Stimulated activated naive B cell treated with anti-CD40 and anti-IgM and Interleukin-4, amounts not matched to agents 10 μg/mL and 1 μg/mL and 100 μg/mL, for 72 hours (primary cell): ENCODE results near the gene GABRG3.
A peak's percentile ranks its signal among the peaks of the same experiment; 100 is the strongest.

Experiments
- ATAC-seq, 2 donors: fragments of 150-1000 bp; cut with Tn5 transposase; replicated peaks; 2 replicates each; pipeline ENCODE4 v1.10.0; 2021; ENCODE audit warnings: moderate library complexity in 1 of 2
- DNase-seq: peaks from one replicate; pipeline ENCODE4 v3.0.0; 2021
- H3K27ac Mint-ChIP-seq: one replicate; pipeline ENCODE4 v1.8.0; 2022; ENCODE audit warnings: mild to moderate bottlenecking, mixed read lengths
- H3K27me3 Mint-ChIP-seq, 2 donors: one replicate each; pipeline ENCODE4 v1.8.0; 2022; ENCODE audit warnings: mixed read lengths in 2 of 2
- H3K36me3 Mint-ChIP-seq, 2 donors: one replicate each; pipeline ENCODE4 v1.8.0; 2022; ENCODE audit warnings: mixed read lengths in 2 of 2, mild to moderate bottlenecking in 1 of 2
- H3K4me1 Mint-ChIP-seq, 2 donors: one replicate each; pipeline ENCODE4 v1.8.0; 2022; ENCODE audit warnings: mixed read lengths in 2 of 2, mild to moderate bottlenecking in 1 of 2
- H3K4me3 Mint-ChIP-seq, 2 donors: one replicate each; pipeline ENCODE4 v1.8.0; 2022; ENCODE audit warnings: mild to moderate bottlenecking in 2 of 2, mixed read lengths in 2 of 2, moderate library complexity in 1 of 2
- H3K9me3 Mint-ChIP-seq, 2 donors: one replicate each; pipeline ENCODE4 v1.8.0; 2022; ENCODE audit warnings: mixed read lengths in 2 of 2, mild to moderate bottlenecking in 1 of 2

GABRG3 gene

GRCh38 chr15:27223179-27223578, 252.2 kb downstream of the GABRG3 start:
- Mint-ChIP-seq H3K27ac (no peak overlapping the region), H3K27me3 (no peaks in the 10 kb centered on the region), H3K9me3 (no peaks in the 10 kb centered on the region), H3K36me3 (no peaks in the 10 kb centered on the region), H3K4me3 (no peak overlapping the region), H3K4me1 (no peaks in the 10 kb centered on the region)
- ATAC-seq (no peak), DNase-seq (no peak)

GRCh38 chr15:27231811-27232210, 260.8 kb downstream of the GABRG3 start:
- DNase-seq (no peak), ATAC-seq (no peak)
- H3K36me3 Mint-ChIP-seq, result no peaks in the 10 kb centered on the region
- no peak overlapping the region for H3K27ac Mint-ChIP-seq
- no peaks in the 10 kb centered on the region for H3K4me1 Mint-ChIP-seq
- no peaks in the 10 kb centered on the region for H3K27me3 Mint-ChIP-seq
- H3K4me3 Mint-ChIP-seq, result no peak overlapping the region
- H3K9me3 Mint-ChIP-seq, result peaks cover 0 to 4% of the 10 kb centered on the region in 2 donors

GRCh38 chr15:27232876-27233275, 261.9 kb downstream of the GABRG3 start:
- H3K4me3 Mint-ChIP-seq, result no peak overlapping the region
- H3K36me3 Mint-ChIP-seq, result no peaks in the 10 kb centered on the region
- H3K27me3 Mint-ChIP-seq, result no peaks in the 10 kb centered on the region
- no peak for DNase-seq
- no peaks in the 10 kb centered on the region for H3K4me1 Mint-ChIP-seq
- peaks cover 3 to 4% of the 10 kb centered on the region in 2 donors for H3K9me3 Mint-ChIP-seq
- no peak overlapping the region for H3K27ac Mint-ChIP-seq
- ATAC-seq, result no peak

- DNase-seq, result no peak
- Mint-ChIP-seq H3K27ac (no peak overlapping the region), H3K4me3 (no peak overlapping the region), H3K27me3 (no peaks in the 10 kb centered on the region), H3K36me3 (no peaks in the 10 kb centered on the region), H3K9me3 (peaks cover 1 to 7% of the 10 kb centered on the region in 2 donors), H3K4me1 (no peaks in the 10 kb centered on the region)
- ATAC-seq, result no peak
Measured at GRCh38 chr15:27234593-27234992, 263.6 kb downstream of the GABRG3 start.

GRCh38 chr15:27235161-27235560, 264.2 kb downstream of the GABRG3 start:
- ATAC-seq, result no peak

GRCh38 chr15:27235681-27236080, 264.7 kb downstream of the GABRG3 start:
- H3K27ac Mint-ChIP-seq, result no peak overlapping the region
- DNase-seq (no peak), ATAC-seq (no peak)
- no peak overlapping the region for H3K4me3 Mint-ChIP-seq
- no peaks in the 10 kb centered on the region for H3K36me3 Mint-ChIP-seq
- peaks cover 1 to 7% of the 10 kb centered on the region in 2 donors for H3K9me3 Mint-ChIP-seq
- no peaks in the 10 kb centered on the region for H3K27me3 Mint-ChIP-seq
- no peaks in the 10 kb centered on the region for H3K4me1 Mint-ChIP-seq

More at GRCh38 chr15:27235161-27235560, 264.2 kb downstream of the GABRG3 start:
- H3K4me3 Mint-ChIP-seq, result no peak overlapping the region
- H3K36me3 Mint-ChIP-seq, result no peaks in the 10 kb centered on the region
- no peaks in the 10 kb centered on the region for H3K27me3 Mint-ChIP-seq
- no peak overlapping the region for H3K27ac Mint-ChIP-seq
- peaks cover 1 to 7% of the 10 kb centered on the region in 2 donors for H3K9me3 Mint-ChIP-seq
- DNase-seq, result no peak
- no peaks in the 10 kb centered on the region for H3K4me1 Mint-ChIP-seq

GRCh38 chr15:27237319-27237939, 266.4 kb downstream of the GABRG3 start:
- ATAC-seq (no peak), DNase-seq (no peak)
- H3K9me3 Mint-ChIP-seq, result peaks cover 0 to 7% of the 10 kb centered on the region in 2 donors
- H3K4me3 Mint-ChIP-seq, result no peak overlapping the region
- H3K36me3 Mint-ChIP-seq, result no peaks in the 10 kb centered on the region
- no peak overlapping the region for H3K27ac Mint-ChIP-seq
- H3K4me1 Mint-ChIP-seq, result no peaks in the 10 kb centered on the region
- H3K27me3 Mint-ChIP-seq, result no peaks in the 10 kb centered on the region

GRCh38 chr15:27238209-27238608, 267.2 kb downstream of the GABRG3 start:
- Mint-ChIP-seq H3K4me3 (no peak overlapping the region), H3K9me3 (peaks cover 2 to 7% of the 10 kb centered on the region in 2 donors), H3K4me1 (peaks cover 0 to under 1% of the 10 kb centered on the region in 2 donors), H3K27me3 (no peaks in the 10 kb centered on the region), H3K27ac (no peak overlapping the region), H3K36me3 (no peaks in the 10 kb centered on the region)
- DNase-seq (no peak), ATAC-seq (no peak)

GRCh38 chr15:27238707-27239423, 267.9 kb downstream of the GABRG3 start:
- H3K36me3 Mint-ChIP-seq, result no peaks in the 10 kb centered on the region
- no peak for ATAC-seq
- peaks cover 0 to 2% of the 10 kb centered on the region in 2 donors for H3K4me1 Mint-ChIP-seq
- H3K27me3 Mint-ChIP-seq, result no peaks in the 10 kb centered on the region
- no peak overlapping the region for H3K27ac Mint-ChIP-seq
- peaks cover 3 to 8% of the 10 kb centered on the region in 2 donors for H3K9me3 Mint-ChIP-seq
- no peak overlapping the region for H3K4me3 Mint-ChIP-seq
- DNase-seq, result no peak

GRCh38 chr15:27241943-27242342, 271.0 kb downstream of the GABRG3 start:
- ATAC-seq (no peak), DNase-seq (no peak)
- Mint-ChIP-seq H3K27me3 (no peaks in the 10 kb centered on the region), H3K4me1 (peaks cover 0 to 2% of the 10 kb centered on the region in 2 donors), H3K27ac (no peak overlapping the region), H3K36me3 (no peaks in the 10 kb centered on the region), H3K4me3 (no peak overlapping the region), H3K9me3 (peaks cover 7 to 11% of the 10 kb centered on the region in 2 donors)

GRCh38 chr15:27244047-27244446, 273.1 kb downstream of the GABRG3 start:
- H3K36me3 Mint-ChIP-seq, result no peaks in the 10 kb centered on the region
- H3K4me1 Mint-ChIP-seq, result peaks cover 0 to 2% of the 10 kb centered on the region in 2 donors
- H3K4me3 Mint-ChIP-seq, result no peak overlapping the region
- no peak overlapping the region for H3K27ac Mint-ChIP-seq
- ATAC-seq (peak; percentile 52 to 59), DNase-seq (no peak)
- peaks cover 9 to 10% of the 10 kb centered on the region in 2 donors for H3K9me3 Mint-ChIP-seq
- H3K27me3 Mint-ChIP-seq, result no peaks in the 10 kb centered on the region

- no peak overlapping the region for H3K4me3 Mint-ChIP-seq
- no peak for ATAC-seq
- DNase-seq, result no peak
- H3K36me3 Mint-ChIP-seq, result no peaks in the 10 kb centered on the region
- no peak overlapping the region for H3K27ac Mint-ChIP-seq
- peaks cover 0 to under 1% of the 10 kb centered on the region in 2 donors for H3K4me1 Mint-ChIP-seq
- no peaks in the 10 kb centered on the region for H3K27me3 Mint-ChIP-seq
- H3K9me3 Mint-ChIP-seq, result peaks cover 7 to 10% of the 10 kb centered on the region in 2 donors
Measured at GRCh38 chr15:27248251-27248650, 277.3 kb downstream of the GABRG3 start.

- no peak for ATAC-seq
- no peak overlapping the region for H3K4me3 Mint-ChIP-seq
- peaks cover 5 to 6% of the 10 kb centered on the region in 2 donors for H3K9me3 Mint-ChIP-seq
- no peak overlapping the region for H3K27ac Mint-ChIP-seq
- no peaks in the 10 kb centered on the region for H3K4me1 Mint-ChIP-seq
- H3K27me3 Mint-ChIP-seq, result no peaks in the 10 kb centered on the region
- no peak for DNase-seq
- no peaks in the 10 kb centered on the region for H3K36me3 Mint-ChIP-seq
Measured at GRCh38 chr15:27249046-27249759, 278.2 kb downstream of the GABRG3 start.

GRCh38 chr15:27249760-27250109, 278.8 kb downstream of the GABRG3 start:
- no peaks in the 10 kb centered on the region for H3K4me1 Mint-ChIP-seq
- H3K36me3 Mint-ChIP-seq, result no peaks in the 10 kb centered on the region
- H3K9me3 Mint-ChIP-seq, result peaks cover 5 to 6% of the 10 kb centered on the region in 2 donors
- no peaks in the 10 kb centered on the region for H3K27me3 Mint-ChIP-seq
- no peak overlapping the region for H3K27ac Mint-ChIP-seq
- DNase-seq, result no peak
- no peak for ATAC-seq
- no peak overlapping the region for H3K4me3 Mint-ChIP-seq

- no peak for ATAC-seq
- no peak overlapping the region for H3K27ac Mint-ChIP-seq
Measured at GRCh38 chr15:27250223-27250622, 279.2 kb downstream of the GABRG3 start.

More at GRCh38 chr15:27250223-27250622, 279.2 kb downstream of the GABRG3 start:
- H3K9me3 Mint-ChIP-seq, result peaks cover 4 to 5% of the 10 kb centered on the region in 2 donors
- no peaks in the 10 kb centered on the region for H3K36me3 Mint-ChIP-seq
- H3K27me3 Mint-ChIP-seq, result no peaks in the 10 kb centered on the region
- no peak for DNase-seq
- no peak overlapping the region for H3K4me3 Mint-ChIP-seq
- no peaks in the 10 kb centered on the region for H3K4me1 Mint-ChIP-seq
